Measurements from ENCODE around the gene RPL13A. TPM values are rescaled to one million over a fixed set of nuclear protein-coding genes. Genes with fewer than 3 reads are reported as not detected.
A peak's percentile ranks its signal among the peaks of the same experiment; 100 is the strongest.
"Not testable (repeated sequence)": the region's sequence is repeated elsewhere in the genome, so short reads cannot be mapped to it uniquely, and the experiment has no call there.

The RPL13A gene
- total RNA-seq, 8 experiments from 2014 or later = 2,225 to 4,117 (median 3,221) TPM

DNA sequence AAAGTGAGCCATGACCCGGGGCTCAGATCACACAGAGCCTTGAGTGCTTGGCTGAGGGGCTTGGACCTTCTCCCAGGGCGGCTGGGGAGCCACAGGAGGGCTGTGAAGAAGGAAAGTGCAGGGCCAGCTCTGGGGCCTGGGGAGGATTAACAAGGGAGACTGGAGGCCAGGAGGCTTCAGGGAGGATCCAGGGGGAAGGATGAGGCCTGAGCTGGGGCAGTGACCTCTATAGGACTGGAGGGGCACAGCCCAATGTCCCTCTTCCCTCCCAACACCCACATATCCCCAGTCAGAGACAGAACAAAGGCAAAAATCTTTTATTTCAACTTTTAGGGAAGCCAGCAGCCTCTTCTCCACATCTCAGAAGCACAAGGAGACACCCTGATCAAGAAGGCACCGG, 41.4 kb upstream of the RPL13A start:
- Histone ChIP-seq H3K4me1 (replicated peaks in 1 of 2) (peaks cover 8 to 9% of the 10 kb centered on the region in 2 donors), H3K4me3 (no peak overlapping the region), H3K27ac (no peak overlapping the region)
- no peak for ATAC-seq (replicated peaks in 6 of 8)
- WGBS, 10 experiments = 80 to 100% (median 90%) methylated on average over 1 of the region's 3 CpGs; no CpG with 5 or more reads in 6 of the 10 experiments
- in situ Hi-C loops (cut with MboI; ENCODE audit: low pct_unique_long_range_greater_than_20kb in 2 of 9, low sequenced_read_pairs in 9 of 9, unreplicated experiment in 9 of 9) = loop anchor here in 2 of 9 experiments (10.0 kb wide), 1 partner anchor 51 kb away; no protein-coding TSS in a partner anchor

GRCh38 chr19:49447485-49448431, 39.6 kb upstream of the RPL13A start:
- no peak for ATAC-seq (replicated peaks in 6 of 8)
- no peak overlapping the region for H3K27ac ChIP-seq

DNA sequence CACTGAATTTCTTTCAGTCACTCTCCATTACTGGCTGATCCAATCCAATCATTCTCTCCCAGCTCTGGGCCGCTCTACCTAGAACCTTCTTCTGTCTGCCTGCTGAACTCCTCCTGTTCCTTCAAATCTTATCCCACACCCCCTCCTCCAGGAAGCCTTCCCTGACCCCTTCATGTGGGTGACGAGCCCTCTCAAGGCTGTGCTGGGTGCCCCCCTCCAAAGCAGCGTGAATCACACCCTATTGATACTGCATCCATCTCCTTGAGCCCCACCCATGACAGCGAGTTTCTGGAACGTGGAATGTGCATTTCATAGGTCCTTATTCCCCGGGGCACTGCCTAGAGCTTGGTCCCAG, 39.0 kb upstream of the RPL13A start:
- no peak overlapping the region for H3K27ac ChIP-seq
- no peak overlapping the region for H3K4me3 ChIP-seq
- H3K4me1 ChIP-seq (replicated peaks in 1 of 2) = peaks cover 0 to 2% of the 10 kb centered on the region in 2 donors
- in situ Hi-C loops (cut with MboI; ENCODE audit: low pct_unique_long_range_greater_than_20kb in 2 of 9, low sequenced_read_pairs in 9 of 9, unreplicated experiment in 9 of 9) = loop anchor here in 2 of 9 experiments (10.0 kb wide), 1 partner anchor 54 kb away; no protein-coding TSS in a partner anchor
- no peak for ATAC-seq (replicated peaks in 6 of 8)
- 53 to 100% (median 96%) methylated on average over 1 to 6 of the region's 6 CpGs; no CpG with 5 or more reads in 3 of the 10 experiments for WGBS, 10 experiments

More at GRCh38 chr19:49447485-49448431, 39.6 kb upstream of the RPL13A start:
- WGBS, 10 experiments = 58 to 100% (median 93%) methylated on average over 1 to 11 of the region's 32 CpGs; no CpG with 5 or more reads in 5 of the 10 experiments
- no peak overlapping the region for H3K4me3 ChIP-seq
- H3K4me1 ChIP-seq (replicated peaks in 1 of 2) = peaks cover 0 to 2% of the 10 kb centered on the region in 2 donors
- in situ Hi-C loops (cut with MboI; ENCODE audit: low pct_unique_long_range_greater_than_20kb in 2 of 9, low sequenced_read_pairs in 9 of 9, unreplicated experiment in 9 of 9) = loop anchor here in 2 of 9 experiments (10.0 kb wide), 1 partner anchor 53 kb away; no protein-coding TSS in a partner anchor

DNA sequence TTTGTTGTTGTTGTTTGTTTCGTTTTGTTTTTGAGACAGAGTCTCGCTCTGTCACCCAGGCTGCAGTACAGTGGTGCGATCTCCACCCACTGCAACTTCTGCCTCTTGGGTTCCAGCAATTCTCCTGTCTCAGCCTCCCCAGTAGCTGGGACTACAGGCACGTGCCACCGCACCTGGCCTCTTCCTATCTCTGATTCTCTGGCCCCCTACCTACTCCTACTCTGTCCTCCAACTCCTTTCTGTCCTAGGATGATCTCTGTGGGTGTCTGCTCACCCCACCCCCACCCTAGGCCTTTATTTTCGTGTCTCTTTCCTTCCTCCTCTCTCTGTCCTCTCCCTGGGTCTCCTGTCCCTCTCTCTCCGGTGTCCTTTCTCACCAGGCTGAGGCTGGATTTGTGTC, 37.0 kb upstream of the RPL13A start:
- no peak for ATAC-seq (replicated peaks in 6 of 8)
- peak overlapping the region in 1 of 5 donors; percentile 64 for H3K4me3 ChIP-seq
- WGBS, 10 experiments = 20 to 100% (median 100%) methylated on average over 1 to 3 of the region's 7 CpGs; no CpG with 5 or more reads in 4 of the 10 experiments
- peaks cover 5 to 6% of the 10 kb centered on the region in 2 donors for H3K4me1 ChIP-seq (replicated peaks in 1 of 2)
- no peak overlapping the region for H3K27ac ChIP-seq
- in situ Hi-C loops (cut with MboI; ENCODE audit: low pct_unique_long_range_greater_than_20kb in 2 of 9, low sequenced_read_pairs in 9 of 9, unreplicated experiment in 9 of 9) = no loop called here

DNA sequence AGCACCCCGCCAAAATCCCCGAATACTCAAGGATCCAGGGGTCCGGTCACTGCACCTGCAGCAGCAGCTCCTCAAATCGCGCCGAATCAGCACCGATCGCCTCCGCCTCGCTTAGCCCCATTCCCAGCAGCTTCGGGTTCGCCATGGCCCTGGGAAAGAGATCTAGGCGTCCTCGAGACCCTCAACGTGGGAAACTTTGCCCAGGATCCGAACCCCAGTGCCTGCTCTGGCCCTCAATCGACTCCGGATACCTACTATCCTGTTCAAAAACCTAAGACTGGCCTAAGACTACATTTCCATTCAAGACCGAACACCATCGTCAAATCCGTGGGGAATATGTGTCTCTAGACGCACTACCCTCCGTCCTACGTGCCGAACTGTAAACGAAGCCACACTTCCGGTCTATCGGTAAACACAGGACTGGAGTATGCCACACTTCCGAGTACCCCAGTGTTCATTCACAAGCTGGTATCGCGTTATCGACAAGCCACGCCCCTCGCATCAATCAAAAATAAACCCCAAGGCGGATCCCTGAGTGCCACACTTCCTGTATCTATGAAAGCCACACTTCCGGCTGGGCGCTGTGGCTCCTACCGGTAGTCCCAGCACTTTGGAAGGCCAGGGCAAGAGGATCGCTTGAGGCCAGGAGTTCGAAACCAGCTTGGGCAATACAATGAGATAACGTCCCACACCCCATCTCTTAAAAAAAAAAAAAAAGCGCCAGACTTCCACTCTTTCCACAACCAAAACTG, 35.8 kb upstream of the RPL13A start, which contains the start of gene PIH1D1:
Gene PIH1D1, minus strand, starts transcription at position 385 of the 752 bp plus-strand sequence. Its CDS starts 240 bp downstream, at position 145.
- in situ Hi-C loops (cut with MboI; ENCODE audit: low pct_unique_long_range_greater_than_20kb in 2 of 9, low sequenced_read_pairs in 9 of 9, unreplicated experiment in 9 of 9) = no loop called here
- 0 to 3% (median 0%) methylated on average over 1 to 23 of the region's 42 CpGs; no CpG with 5 or more reads in 1 of the 10 experiments for WGBS, 10 experiments
- peak within 1 kb of the TSS; percentile 94 for H3K27ac ChIP-seq
- H3K4me3 ChIP-seq = peak within 1 kb of the TSS; percentile 64 to 83 (median 64)
- peak; percentile 68 to 82 (median 72) for ATAC-seq (replicated peaks in 6 of 8)
- peaks cover 5 to 6% of the 10 kb centered on the region in 2 donors for H3K4me1 ChIP-seq (replicated peaks in 1 of 2)

DNA sequence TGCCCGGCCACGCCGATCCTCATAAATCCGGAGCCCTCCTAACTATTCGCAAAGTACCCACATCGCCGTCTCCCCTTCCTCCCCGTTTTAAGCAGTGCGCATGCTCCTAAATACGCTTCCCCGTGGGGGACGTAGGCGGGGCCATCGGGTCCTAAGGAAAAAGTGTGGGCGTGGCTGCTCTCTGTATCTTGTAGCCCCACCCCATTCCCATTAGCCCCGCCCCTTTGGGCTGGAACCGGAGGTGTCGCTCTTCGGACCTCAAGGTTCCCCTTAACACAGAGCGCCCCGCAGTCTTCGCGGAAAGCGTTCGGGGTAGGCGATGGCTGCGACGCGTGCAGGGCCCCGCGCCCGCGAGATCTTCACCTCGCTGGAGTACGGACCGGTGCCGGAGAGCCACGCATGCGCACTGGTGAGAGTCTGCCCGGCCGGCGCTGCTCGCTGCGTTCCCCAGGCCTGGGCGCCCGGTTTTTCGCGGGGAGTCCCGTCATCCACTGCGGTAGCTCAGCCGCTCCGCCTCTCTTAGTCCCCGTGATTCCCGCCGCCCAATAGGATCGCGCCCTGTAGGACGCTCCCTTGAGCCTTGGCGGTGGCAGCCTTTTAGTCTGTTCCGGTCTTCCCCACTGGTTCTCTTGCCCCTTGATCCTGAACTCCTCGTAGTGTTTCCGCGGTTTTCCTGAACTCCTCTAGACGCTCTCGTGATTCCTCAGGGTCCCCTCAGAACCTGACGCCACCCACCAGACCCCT, 34.2 kb upstream of the RPL13A start, which contains the start of gene ALDH16A1:
Gene ALDH16A1, plus strand, starts transcription at position 213 of the 744 bp plus-strand sequence. Its CDS starts 107 bp downstream, at position 320.
- Histone ChIP-seq H3K4me1 (replicated peaks in 1 of 2) (peaks cover 5 to 6% of the 10 kb centered on the region in 2 donors), H3K27ac (peak within 1 kb of the TSS; percentile 94), H3K4me3 (peak within 1 kb of the TSS; percentile 54 to 83 (median 64))
- 0 to 7% (median 0%) methylated on average over 1 to 36 of the region's 66 CpGs; no CpG with 5 or more reads in 1 of the 10 experiments for WGBS, 10 experiments
- in situ Hi-C loops (cut with MboI; ENCODE audit: low pct_unique_long_range_greater_than_20kb in 2 of 9, low sequenced_read_pairs in 9 of 9, unreplicated experiment in 9 of 9) = no loop called here
- peak; percentile 73 to 90 (median 88) for ATAC-seq (replicated peaks in 6 of 8)

- in situ Hi-C loops (cut with MboI; ENCODE audit: low pct_unique_long_range_greater_than_20kb in 2 of 9, low sequenced_read_pairs in 9 of 9, unreplicated experiment in 9 of 9) = no loop called here
- H3K4me3 ChIP-seq = peak overlapping the region; percentile 54 to 83 (median 64)
- H3K27ac ChIP-seq = peak overlapping the region; percentile 94
- peaks cover 5 to 6% of the 10 kb centered on the region in 2 donors for H3K4me1 ChIP-seq (replicated peaks in 1 of 2)
- ATAC-seq (replicated peaks in 6 of 8) = peak in 1 of 8 experiments; percentile 1
- WGBS, 10 experiments = 0 to 47% (median 18%) methylated on average over 1 to 6 of the region's 10 CpGs; no CpG with 5 or more reads in 2 of the 10 experiments
These were observed 33.6 kb upstream of the RPL13A start for GRCh38 chr19:49453757-49454240.

GRCh38 chr19:49455773-49456172, 31.6 kb upstream of the RPL13A start:
- in situ Hi-C loops (cut with MboI; ENCODE audit: low pct_unique_long_range_greater_than_20kb in 2 of 9, low sequenced_read_pairs in 9 of 9, unreplicated experiment in 9 of 9) = no loop called here
- Histone ChIP-seq H3K4me1 (replicated peaks in 1 of 2) (peaks cover 4 to 5% of the 10 kb centered on the region in 2 donors), H3K27ac (no peak overlapping the region), H3K4me3 (no peak overlapping the region)
- no peak for ATAC-seq (replicated peaks in 6 of 8)
- WGBS, 10 experiments = 9 to 100% (median 78%) methylated on average over 1 to 5 of the region's 5 CpGs

GRCh38 chr19:49456326-49456725, 31.1 kb upstream of the RPL13A start:
- H3K27ac ChIP-seq = no peak overlapping the region
- peaks cover 4 to 5% of the 10 kb centered on the region in 2 donors for H3K4me1 ChIP-seq (replicated peaks in 1 of 2)
- in situ Hi-C loops (cut with MboI; ENCODE audit: low pct_unique_long_range_greater_than_20kb in 2 of 9, low sequenced_read_pairs in 9 of 9, unreplicated experiment in 9 of 9) = no loop called here
- no peak overlapping the region for H3K4me3 ChIP-seq
- WGBS, 10 experiments = 38 to 100% (median 90%) methylated on average over 1 to 5 of the region's 5 CpGs; no CpG with 5 or more reads in 1 of the 10 experiments
- ATAC-seq (replicated peaks in 6 of 8) = no peak

DNA sequence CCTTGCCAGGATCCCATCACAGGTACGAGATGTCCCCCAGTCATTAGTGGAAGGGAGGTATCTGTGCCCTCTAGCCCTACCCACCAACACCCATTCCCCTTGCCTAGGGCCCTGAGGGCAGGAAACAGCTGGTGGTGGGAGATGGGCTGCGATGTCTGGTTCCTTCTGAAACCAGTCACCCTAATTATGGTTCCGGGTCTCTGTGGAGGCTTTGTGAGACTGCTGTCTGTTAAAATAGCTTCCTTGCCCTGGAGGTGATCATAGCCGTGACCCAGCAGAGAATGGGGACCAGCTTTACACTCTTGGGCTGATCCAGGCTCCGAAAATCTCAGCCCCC, 28.9 kb upstream of the RPL13A start:
- 83 to 100% (median 92%) methylated on average over 1 to 4 of the region's 5 CpGs; no CpG with 5 or more reads in 6 of the 10 experiments for WGBS, 10 experiments
- H3K27ac ChIP-seq = no peak overlapping the region
- H3K4me1 ChIP-seq (replicated peaks in 1 of 2) = peaks cover 4 to 5% of the 10 kb centered on the region in 2 donors
- no peak for ATAC-seq (replicated peaks in 6 of 8)
- H3K4me3 ChIP-seq = no peak overlapping the region
- in situ Hi-C loops (cut with MboI; ENCODE audit: low pct_unique_long_range_greater_than_20kb in 2 of 9, low sequenced_read_pairs in 9 of 9, unreplicated experiment in 9 of 9) = no loop called here

GRCh38 chr19:49459388-49459787, 28.0 kb upstream of the RPL13A start:
- ATAC-seq (replicated peaks in 6 of 8) = peak in 1 of 8 experiments; percentile 3
- in situ Hi-C loops (cut with MboI; ENCODE audit: low pct_unique_long_range_greater_than_20kb in 2 of 9, low sequenced_read_pairs in 9 of 9, unreplicated experiment in 9 of 9) = no loop called here
- Histone ChIP-seq H3K4me1 (replicated peaks in 1 of 2) (peaks cover 0 to under 1% of the 10 kb centered on the region in 2 donors), H3K4me3 (no peak overlapping the region), H3K27ac (no peak overlapping the region)
- 80 to 100% (median 87%) methylated on average over 1 to 4 of the region's 12 CpGs; no CpG with 5 or more reads in 1 of the 10 experiments for WGBS, 10 experiments

DNA sequence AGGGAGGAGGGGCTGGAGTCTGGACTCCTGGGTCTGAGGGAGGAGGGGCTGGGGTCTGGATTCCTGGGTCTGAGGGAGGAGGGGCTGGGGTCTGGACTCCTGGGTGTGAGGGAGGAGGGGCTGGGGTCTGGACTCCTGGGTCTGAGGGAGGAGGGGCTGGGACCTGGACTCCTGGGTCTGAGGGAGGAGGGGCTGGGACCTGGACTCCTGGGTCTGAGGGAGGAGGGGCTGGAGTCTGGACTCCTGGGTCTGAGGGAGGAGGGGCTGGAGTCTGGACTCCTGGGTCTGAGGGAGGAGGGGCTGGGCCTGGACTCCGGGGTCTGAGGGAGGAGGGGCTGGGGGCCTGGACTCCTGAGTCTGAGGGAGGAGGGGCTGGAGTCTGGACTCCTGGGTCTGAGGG, 26.3 kb upstream of the RPL13A start:
- H3K4me3 ChIP-seq; in situ Hi-C loops (cut with MboI; ENCODE audit: low pct_unique_long_range_greater_than_20kb in 2 of 9, low sequenced_read_pairs in 9 of 9, unreplicated experiment in 9 of 9); H3K27ac ChIP-seq; H3K4me1 ChIP-seq (replicated peaks in 1 of 2); ATAC-seq (replicated peaks in 6 of 8): not testable (repeated sequence)
- WGBS, 10 experiments = no CpG with 5 or more reads among the region's 1 CpG

All from motor neuron (in vitro differentiated cells).